GM19238 (cell line): ENCODE measurements around the gene GRM4.
A peak's percentile ranks its signal among the peaks of the same experiment; 100 is the strongest.

Experiments
- DNase-seq: peaks from one replicate; pipeline ENCODE4 v3.0.0; 2011; ENCODE audit warnings: low spot score; ENCODE audit not compliant: insufficient read length

Gene GRM4

DNA sequence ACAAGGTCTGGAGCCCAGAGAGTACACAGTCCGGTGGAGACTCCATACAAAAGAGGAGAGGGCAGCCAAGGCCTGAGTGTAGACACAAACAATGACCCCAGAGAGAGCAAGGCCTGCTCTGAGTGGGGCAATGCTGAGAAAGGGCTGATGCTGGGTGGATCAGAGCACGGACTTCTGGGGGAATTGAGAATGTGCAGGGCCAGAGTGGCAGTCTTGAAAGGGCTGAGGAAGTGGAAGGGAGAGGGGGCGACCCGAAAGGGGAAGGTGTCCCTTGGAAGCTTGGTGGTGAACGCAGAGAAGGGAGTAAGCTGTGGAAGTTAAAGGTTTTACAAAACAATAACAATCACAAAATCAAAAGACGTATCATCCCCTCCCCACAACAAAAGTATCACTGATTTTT is 12.0 kb upstream of the GRM4 start:
- no peak for DNase-seq

DNA sequence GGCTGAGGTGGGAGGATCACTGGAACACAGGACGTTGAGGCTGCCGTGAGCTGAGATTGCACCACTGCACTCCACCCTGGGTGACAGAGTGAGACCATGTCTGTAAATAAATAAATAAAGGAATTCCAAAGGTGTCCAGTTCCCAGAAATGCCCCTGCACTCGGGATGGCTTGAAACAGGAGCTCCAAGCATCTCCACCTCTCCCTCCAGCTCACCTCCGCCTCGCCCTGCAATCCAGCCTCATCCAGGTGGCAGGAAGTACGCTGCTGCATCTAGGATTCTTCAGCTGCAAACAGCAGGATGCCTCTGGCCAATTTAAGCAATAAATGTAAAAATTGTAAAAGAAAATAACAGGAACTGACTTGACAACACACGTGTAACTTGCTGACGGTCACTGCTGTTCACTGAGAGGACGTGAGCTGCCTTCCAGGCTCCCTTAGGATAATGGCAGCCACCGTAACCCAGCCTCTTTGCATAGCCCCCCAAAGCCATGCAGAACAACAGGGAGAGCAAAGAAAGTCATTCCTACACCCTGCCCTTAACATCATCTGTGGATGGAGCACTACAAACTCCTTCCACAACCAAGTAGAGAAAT is 11.4 kb upstream of the GRM4 start:
- DNase-seq = no peak

DNA sequence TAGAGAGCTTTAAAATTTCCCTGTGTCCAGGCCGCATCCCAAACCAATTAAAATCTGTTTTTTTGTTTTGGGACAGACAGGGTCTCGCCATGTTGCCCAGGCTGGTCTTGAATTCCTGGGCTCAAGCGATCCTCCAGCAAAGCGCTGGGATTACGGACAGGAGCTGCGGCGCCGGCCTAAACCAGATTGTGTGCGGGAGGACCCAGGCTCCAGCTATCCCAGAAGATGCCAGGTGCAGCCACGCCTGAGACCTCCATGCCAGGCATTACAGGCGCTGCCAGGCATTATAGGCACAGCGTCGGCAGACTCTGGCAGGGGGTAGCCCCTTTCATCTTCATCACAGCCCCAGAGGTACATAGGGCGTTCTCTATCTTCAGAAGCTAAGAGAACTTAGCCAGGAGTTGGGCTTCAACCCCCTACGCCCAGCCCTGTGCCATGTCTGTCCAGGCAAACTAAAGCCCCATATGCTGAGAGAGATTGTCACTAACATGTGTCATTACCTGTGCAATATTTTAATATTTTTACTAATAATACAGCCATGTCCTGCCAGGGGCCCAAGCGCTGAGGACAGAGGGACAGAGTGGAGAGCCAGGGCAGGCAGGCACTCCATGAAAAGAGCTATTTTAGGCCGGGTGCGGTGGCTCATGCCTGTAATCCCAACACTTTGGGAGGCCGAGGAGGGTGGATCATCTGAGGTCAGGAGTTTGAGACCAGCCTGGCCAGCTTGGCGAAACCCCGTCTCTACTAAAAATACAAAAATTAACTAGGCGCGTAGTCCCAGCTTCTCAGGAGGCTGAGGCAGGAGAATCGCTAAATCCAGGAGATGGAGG is 9.8 kb upstream of the GRM4 start:
- no peak for DNase-seq

DNA sequence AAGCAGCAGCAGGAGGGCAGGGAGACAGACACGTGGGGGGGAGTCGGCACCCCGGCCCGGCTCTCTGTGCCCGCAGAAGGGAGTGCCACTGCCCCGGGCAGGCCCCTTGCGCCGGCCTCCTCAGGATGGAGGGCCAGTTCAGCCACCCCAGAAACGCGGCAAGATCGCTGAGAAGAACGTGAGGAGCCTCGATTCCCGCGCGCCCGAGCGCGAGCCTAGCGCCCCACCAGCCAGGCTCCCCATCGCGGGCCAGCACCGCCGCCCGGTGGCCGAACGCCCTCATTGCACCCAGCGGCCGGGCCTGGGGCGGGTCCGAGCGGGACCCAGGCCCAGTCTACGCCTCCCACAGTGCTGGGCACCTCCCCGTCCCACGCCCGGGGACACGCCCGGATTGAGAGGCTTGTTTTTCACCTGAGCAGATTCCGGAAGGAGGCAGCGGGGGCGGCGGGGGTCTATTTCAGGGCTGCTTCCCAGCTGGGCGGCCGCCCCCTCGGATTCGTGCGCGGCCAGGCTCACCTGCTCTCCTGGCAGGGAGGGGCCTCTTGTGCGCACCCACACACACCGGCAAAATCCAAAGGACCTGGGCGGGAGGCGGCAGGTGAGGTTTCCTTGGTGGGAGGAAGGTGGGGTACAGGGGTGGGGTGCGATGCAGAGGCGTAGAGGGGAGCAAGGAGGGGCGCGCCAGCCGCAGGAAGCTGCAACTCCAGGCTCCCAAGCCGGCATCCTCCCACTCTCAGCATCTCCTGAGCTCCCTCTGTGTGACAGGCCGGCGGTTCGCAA is 9.0 kb upstream of the GRM4 start:
- DNase-seq = peak; percentile 85

DNA sequence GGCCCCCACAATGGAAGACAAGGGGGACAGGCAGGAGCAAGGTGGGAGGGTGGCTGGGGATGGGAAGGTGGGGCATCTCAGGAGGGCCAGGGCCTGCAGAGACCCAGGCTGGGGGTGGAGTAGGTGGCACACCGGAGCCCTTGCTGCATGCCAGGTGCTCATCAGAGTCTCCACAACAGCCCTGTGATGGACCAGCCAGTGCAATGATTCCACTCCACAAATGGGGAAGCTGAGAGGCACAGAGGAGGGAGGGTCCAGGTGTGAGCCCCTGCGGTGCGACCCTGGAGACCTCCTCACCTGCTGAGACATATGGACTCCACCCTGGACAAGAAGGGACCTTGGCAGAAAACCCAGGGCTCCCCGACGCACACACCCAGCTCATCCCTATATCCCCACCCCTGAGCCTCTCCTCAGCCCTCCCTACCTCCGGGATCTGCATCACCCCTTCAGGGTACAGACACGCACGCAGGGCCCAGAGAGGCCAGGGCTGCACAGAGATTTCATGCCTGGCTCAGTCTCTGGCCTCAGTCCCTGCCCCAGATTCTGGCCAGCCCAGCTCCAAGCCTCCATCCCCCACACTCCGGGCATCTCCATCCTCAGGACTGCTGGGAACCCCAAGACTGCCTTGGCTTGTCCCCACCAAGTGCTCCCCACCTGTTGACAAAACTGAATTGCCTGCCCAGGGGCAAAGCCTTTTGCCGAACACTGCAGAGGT is 7.1 kb upstream of the GRM4 start:
- DNase-seq = no peak

DNA sequence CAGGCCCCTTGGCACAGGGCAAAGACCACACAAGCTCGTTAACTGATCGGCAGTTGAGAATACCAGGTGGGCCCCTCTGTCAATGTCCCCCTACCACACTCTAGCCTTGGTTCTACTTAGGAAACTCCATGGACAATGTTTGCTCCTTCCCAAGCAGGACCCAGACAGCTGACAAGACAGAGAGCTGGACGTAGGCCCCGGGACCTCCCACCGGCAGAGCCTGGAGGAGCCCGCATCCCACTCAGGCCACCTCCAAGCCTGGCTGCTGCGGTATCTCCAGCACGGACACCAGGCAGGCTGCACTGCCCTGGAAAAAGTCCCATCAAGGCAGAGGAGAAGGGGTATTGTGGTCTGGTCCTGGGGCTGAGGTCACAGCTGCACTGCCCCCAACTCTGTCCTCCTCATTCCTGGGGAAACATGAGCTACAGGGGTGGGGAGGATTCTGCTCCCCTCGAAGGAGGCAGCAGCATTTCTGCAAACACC is 6.2 kb upstream of the GRM4 start:
- no peak for DNase-seq

DNA sequence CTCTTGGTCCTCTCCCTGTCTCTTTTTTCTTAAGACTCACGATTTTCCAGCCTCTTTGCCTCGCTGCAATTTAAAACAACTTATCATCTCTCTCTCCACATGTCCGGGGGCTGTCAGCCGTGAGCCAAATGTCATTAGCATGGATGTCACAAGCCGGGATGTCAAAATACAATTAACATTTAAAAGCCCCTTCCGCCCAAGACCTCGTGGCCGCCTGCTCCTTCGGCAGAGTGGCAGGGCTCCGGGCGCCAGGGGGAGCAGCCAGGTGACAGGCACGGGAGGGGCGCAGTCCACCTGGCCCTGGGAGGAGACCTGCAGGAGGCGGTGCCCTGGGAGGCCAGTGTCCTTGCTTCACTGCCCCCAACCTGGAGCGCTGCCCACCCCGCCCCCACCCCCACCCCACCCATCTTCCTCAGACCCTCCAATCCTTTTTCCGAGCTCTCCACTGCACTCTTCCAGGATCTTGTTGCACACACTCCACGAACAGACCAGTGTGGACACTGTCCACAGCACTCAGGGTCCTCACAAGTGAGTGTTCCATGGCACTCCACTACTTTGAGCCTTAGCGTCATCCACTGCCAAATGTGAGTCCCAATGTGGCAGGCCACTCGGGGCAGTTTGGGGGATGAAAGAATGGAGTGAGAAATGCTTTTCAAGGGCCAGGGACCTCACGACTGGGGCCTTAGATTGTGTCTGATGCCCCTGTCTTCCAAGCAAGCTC is 5.6 kb upstream of the GRM4 start:
- DNase-seq = no peak

DNA sequence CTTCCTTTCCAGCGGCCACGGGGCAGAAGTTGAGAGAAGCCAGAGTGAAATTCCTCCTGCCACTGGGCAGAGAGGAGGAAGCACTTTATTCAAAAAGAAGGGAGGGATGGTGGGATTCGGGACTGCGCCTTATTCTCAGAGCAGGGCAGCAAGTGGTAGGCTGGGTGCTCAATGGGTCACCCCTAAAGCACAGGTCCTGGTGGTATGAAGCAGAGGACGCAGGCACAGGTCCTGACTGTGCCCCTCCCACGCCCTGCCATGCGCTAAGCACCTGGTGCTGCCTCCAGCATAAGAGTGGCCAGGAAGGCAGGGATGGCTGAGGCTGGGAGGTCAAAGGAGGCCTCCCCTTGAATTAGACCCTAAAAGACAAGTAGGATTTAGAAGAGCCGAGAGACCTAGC is 4.9 kb upstream of the GRM4 start:
- no peak for DNase-seq

DNA sequence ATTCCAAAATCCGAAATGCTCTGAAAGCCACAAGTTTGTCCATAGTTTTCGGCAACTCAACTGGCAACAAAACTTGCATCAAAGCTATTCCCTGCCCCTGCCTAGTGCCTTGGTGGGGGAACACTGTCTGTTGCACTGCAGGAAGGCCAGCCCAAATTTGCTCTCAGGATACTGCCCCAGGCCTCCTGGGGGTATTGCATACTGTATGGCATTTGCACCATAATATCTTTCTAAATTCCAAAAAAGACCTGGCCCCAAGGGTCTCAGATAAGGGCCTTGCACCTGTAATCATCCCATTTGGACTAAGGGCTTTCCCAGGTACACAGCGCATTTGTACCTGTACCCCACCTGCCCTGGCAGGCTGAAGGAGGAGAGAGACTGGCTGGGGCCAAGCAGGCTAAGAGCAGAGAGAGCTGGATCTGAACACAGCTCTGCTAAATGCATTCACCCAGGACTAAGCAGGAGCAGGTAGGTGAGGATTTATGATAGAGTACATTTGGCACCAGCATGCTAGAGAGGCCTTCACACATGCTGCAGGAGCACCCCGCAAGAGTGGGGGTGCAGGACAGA is 4.0 kb upstream of the GRM4 start:
- DNase-seq = no peak

DNA sequence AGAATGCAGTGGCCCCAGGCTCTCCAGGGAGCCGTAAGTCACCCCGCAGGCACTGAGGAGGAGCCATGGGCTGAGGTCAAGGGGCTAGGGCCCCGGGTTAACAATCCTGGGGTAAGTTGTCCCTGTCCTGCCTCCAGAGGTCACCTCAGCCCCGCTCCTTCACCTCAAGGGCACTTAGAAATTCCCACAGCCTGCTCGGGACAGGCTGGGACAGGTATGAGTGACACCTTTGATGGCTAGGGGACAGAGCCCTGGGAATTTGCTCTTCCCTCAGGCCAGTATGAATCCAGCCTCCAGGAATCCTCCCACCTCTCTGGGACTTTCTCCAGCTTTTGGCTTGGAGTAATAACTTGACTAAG is 3.5 kb upstream of the GRM4 start:
- no peak for DNase-seq

DNA sequence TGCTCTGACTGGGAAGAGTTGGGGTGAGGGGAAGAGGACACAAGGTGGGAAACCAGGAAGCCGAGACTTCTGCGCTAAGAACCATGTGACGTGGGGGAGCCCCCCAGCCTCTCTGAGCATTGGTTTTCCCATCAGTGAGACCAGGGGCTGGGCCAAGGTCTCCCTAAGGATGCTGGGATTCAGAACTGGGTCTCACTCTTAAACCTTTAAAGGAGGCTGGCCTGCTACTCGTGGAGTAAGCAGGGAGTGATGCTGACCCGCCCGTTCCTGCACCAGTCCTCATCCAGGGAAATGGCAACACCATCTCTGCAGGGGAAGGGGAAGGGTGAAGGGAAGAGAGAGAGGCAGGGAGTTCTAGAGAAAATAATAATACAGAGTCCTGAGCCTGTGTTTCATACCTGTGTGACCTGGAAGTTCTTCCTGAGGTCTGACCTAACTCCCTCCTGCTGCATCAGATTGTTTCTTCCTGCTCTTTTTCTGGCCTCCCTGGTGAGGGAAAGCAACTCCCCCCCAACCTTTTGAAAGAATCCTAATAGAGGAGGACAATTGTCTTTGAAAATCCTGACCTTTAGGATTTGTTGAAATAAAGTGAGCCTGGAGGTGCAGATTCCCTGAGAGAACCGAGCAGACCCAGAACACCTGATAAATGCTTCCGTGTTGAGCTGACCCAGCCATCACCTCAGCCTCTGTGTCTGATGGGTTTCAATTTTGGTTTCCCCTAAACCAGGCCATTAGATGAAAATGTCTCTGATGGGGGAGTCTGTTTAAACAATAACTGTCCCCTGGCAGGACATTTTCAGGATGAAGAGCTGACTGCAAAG is 3.0 kb upstream of the GRM4 start:
- peak; percentile 52 for DNase-seq

DNA sequence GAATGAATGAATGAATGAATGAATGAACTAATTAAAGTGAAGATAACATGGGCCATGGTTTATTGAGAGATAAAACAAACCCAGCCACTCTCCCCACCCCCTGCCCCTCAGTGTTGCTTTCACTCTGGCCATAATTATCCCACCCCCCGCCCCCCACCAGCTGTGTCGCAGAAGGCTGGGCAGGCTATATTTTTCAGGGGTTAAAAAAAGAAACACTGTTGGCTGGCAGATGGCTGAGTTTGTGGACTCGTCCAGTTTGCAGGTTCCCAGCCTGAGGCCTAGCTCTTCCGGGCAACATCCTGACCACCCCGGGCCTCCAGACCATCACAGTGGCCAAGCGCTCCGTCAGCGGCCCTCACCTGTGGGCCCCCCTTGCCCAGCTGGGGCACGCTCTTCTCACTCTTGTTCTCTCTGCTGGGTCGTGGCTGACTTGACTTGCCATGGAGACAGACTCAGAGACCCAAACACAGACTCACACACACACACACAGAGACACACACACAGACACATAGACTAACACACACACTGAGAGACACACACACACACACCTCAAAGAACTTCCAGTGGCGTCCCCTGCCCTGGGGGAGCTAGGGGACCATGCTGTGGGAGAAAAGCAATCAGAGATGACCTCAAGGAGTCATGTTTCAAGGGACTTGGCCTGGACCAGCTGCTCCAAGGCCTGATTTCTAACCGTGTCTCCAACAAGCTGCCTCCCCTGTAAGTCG is 2.2 kb upstream of the GRM4 start:
- no peak for DNase-seq

DNA sequence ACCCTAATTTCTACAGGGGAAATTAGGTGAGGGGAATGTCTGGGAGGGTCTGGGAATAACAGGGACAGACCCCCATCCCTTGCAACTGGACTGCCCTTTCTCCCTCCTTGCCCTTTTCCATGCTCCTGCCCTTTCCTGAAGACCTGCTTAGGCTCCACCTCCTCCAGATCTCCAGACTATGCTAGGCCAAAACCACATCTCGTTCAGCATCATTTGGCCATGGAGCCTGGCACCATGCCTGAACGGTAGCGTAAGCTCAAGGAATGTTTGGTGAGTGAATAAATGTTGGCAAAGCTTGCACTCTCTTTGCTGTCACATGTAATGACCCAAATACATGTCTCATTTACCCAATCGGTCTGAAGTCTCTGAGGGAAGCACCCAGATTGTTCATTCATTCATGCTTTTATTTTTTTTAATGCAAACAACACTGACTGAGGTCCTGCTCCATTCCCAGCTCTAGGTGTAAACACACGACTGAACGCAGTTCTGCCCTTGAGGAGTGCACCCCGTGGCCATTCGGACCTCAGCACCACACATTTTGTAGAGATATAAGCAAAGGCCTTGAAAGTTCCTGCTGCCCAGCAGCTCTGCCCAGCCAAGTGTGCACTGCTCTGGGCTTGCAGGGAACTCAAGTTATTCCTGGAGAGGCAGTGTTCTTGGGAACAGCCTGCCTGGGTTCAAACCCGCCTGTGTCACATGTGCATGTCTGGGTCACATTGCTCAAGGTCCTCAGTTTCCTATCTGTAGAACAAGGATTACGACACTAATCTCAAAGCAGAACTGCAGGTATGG is 1.1 kb upstream of the GRM4 start:
- DNase-seq = no peak

DNA sequence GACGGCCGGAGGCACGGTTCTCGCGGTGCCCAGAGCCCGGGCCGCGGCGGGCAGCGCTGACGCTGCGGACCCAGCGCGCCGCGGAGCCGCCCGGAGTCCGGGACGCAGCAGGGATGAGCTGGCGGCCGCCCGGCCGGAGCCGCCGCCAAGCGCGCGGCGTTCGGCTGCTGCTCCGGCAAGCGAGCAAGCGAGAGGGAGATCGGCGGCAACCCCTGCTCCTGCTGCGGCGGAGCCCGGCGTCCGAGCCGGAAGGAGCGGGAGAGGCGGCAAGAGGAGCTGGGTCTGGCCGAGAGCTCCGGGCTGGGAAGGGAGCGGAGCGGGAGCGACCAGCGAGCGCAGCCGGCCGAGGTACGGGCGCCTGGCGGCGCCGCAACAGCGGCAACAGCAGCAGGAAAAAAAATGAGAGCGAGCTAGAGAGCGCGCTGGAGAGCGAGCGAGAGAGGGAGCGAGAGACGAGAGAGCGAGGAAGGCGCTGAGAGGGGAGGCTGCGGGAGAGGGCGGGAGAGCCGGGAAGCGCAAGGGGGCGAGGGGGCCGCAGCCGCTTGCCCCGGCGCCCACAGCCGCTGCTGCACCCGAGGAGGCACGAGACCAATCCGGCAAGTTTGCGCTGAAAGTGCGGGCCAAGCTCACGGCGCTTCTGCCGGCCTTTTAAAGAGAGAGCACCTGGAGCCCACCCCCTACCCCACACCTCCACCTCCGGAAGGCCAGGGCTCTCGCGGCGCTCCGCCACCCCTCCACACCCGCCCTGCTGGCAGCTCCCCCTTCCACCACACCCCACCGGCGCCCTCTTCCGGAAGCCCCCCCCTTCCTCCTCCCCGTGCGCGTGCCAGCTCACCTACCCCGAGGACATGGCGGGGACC is 496 bp downstream of the GRM4 start:
- DNase-seq = no peak

DNA sequence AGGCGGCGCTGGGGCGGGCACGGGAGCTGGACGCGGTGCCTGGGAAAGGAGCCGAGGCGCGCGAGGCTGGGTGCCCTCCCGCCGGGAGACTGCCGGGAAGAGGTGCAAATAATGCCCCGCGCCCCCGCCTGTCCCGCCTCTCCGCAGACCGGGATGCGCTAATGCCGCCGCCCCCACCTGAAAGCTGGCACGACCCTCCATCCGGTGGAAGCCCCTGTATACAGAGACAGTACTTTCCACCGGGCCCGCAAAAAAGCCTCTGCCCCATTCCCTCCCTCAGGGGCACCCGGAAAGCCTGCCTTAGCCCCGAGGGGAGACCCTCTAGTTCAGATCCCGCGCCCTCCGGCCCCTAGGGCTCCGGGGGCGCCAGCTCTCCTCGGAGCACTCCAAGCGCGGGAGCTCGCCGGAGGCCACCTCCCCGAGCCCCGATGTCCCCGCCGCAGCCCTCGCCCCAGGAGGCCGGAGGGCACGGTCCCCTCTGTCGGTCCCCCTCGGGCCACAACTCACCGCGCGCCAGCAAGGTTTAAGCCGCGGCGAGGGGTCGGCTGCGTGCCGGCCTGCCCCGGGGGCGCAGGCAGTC is 1.2 kb downstream of the GRM4 start:
- DNase-seq = no peak

DNA sequence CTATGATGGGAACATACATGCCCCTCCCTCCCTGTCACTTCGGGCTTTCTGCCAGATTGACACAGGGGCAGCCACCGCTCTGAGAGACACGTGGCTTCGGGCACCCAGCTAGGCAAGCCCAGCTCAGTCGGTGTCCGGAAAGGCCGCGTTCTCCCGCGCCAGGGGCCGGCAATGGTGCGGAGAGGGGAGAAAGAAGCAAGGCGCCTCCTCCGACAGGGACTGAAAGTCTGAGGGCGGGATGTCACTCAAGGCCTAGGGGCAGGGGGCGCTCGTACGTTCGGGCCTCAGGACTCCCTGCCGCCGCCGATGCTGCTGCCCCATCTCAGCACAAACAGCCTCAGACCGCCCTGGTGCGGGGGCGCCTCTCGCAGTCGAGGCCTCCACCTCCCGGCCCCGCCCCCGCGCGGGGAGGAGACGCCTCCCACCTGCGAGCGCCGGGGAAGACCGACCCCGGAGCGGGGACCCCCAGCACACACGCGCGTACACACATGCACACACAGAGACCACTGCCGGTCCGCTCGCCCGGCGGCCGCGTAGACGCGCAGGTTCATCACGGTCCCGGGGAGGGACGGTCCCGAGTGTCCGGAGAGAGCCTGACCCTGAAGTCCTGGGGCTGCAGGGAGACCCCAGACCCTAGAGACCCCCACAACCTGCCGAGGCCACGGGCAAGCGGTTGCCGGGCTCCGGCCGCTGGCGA is 1.9 kb downstream of the GRM4 start:
- no peak for DNase-seq
